ENCODE results near the gene ACKR1.

Gene ACKR1

DNA sequence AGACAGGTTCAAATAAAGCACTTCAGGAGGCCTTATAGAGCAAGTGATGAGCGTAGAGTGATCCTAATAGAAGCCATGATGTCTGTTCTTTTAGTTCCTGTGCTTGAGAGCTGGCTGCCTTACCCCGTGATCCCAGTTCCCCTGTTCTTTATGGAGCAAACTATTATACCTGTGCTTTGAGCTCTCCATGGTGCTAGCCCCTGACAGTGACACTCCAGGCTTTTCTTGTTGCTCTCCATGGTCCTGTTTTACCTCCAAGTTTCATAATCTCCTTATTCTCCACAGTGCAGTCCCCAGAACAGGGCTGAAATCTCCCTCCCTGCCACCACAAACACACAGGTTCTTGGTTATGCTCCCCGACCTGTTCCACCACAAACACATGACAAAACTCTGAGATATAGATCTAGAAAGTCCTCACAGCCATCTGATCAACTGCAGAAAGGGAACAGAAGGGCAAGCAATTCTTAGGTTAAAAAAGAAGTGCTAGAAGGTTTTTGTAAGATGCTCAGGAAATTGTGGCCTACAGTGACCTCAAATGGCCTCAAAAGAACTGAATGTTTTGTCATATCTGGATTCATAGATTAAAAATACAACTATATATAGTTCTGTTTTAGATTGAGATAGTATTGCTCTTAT, 27.3 kb upstream of the ACKR1 start:
- TF ChIP-seq GATA1 (IDR thresholded peaks at IDR 0.05; ENCODE audit: low read depth, low read length): no peak
- TF ChIP-seq POLR2A (IDR thresholded peaks at IDR 0.05; ENCODE audit: low read length): no peak

DNA sequence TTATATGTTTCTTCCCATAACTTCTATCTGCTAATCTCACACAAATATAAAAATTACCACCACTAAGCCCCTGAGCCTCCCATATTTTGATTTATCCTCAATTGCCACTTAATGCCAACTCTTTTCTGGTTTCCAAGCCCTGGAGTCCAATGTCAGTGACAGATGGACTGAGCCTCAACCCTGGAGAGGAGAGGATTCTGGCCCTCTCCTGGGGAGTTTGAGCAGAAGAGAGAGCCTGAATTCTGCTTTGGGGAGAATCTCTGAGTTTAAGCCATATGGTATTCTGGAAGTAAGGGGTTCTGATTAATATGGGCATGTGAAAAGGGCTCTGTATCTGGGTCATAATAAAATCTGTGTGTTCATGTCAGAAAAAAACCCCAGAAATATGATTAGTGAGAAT, 24.8 kb upstream of the ACKR1 start:
- DNase-seq: no peak
- no peak for TF ChIP-seq GATA1 (IDR thresholded peaks at IDR 0.05; ENCODE audit: low read depth, low read length)
- TF ChIP-seq POLR2A (IDR thresholded peaks at IDR 0.05; ENCODE audit: low read length): no peak

More for the DNA sequence above, 27.3 kb upstream of the ACKR1 start:
- DNase-seq: peak; percentile 79 to 83

DNA sequence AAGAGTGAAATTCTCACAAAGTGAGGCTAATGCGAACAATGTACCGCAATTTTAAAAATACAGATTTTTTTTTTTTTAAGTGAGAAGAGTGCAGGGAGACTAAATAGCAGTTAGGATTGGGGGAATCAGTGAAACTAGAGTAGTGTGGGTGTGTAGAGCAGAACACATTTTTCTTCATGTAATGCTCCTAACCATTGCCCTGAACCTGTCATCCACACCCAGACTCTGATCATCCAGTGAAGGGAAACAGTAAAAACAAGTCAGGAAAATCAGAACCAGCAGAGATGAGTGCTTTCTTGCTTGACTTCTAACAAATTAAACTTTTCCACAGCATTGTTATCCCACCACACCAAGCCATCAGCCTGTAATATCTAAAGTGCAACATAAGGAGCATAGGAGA, 24.2 kb upstream of the ACKR1 start:
- DNase-seq: no peak
- TF ChIP-seq POLR2A (IDR thresholded peaks at IDR 0.05; ENCODE audit: low read length) (no peak), GATA1 (IDR thresholded peaks at IDR 0.05; ENCODE audit: low read depth, low read length) (no peak)

DNA sequence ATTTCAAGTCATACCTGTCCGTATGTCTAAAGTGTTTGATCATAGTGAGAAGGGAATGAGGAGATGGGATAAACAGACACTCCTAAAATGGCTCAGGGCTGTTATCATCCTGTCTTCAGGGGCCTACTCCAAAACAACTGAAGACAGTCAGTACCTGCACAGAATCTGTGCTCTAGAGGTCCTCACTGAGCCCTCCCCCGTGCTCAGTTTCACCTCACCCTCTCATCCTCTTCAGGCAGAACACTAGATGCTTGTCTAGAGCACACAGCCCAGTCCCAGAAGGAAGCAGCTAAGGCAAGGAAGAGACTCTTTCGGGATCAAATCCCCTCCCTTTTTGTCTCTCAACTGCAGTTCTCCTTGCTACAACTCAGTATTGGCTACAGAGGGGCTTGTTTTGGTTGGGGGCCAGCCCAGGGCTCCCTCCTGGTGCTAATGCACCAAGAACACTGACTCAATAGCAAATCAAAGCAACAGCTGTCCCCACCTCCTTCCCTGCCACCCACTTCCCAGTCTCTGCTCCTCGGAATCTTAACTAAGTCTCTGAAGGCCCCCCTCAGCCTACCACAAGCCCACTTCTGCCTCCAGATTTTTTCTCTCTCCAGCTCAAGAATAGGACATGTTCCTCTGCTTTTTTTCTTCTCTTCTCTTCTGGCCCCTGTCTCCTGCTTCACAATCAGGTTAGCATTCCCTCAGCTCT, 23.2 kb upstream of the ACKR1 start:
- DNase-seq: no peak
- TF ChIP-seq GATA1 (IDR thresholded peaks at IDR 0.05; ENCODE audit: low read depth, low read length) (no peak), POLR2A (IDR thresholded peaks at IDR 0.05; ENCODE audit: low read length) (no peak)

DNA sequence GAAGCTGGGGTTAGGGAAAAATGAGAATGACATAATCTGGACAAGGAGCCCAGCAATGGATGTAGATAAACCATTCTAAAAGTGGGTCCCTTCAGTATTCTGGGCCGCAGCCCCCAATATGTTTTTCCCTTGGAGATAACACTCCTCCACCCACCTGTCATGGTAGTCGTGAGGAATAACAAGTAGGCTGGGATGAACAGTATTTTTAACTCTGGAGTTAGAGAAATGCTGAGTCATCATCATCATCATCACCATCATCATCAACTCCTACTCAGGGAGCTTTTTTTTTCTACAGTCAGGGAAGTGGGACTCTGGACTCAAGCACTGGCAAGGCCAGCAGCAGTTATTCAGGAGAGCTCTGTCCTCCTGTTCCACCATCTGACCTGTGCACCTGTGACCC, 20.5 kb upstream of the ACKR1 start:
- peak; percentile 28 to 65 for DNase-seq
- TF ChIP-seq GATA1 (IDR thresholded peaks at IDR 0.05; ENCODE audit: low read depth, low read length): no peak
- no peak for TF ChIP-seq POLR2A (IDR thresholded peaks at IDR 0.05; ENCODE audit: low read length)

DNA sequence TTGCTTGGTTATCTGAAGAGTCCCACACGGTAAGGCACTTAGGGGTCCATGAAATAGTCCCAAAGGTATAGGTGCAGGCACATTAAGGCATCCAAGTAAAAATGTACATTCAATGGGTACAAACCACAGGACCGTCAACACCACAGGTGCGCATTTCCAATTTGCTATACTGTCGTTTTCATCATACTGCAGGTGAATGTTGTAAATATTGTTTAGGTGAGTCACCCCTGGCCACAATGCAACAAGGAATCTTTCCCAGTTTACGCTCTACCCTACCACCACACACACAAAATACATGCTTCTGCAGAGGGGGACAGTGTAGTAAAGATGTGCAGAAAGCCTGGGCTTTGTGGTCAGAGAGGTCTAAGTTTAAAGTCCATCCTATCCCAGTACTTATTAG, 19.6 kb upstream of the ACKR1 start:
- DNase-seq: no peak

DNA sequence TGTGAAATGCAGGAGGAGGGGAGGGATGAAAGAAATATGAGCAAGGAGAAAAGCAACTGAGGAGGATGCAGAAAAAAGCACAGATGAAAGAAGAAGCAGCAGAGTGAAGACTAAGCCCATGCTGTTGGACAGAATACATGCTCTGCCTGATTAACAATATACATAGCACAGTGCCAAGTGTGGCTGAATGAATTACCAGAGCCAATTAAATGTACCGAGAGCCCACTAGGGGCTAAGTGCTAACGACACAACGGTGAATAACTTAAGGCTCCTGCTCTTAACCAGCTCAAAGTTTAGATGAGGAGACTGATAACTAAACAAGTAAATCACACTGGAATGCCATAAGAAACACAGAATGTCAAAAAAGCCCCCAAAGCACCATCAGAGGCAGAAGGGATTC, 17.6 kb upstream of the ACKR1 start:
- DNase-seq: no peak
- TF ChIP-seq POLR2A (IDR thresholded peaks at IDR 0.05; ENCODE audit: low read length) (no peak), GATA1 (IDR thresholded peaks at IDR 0.05; ENCODE audit: low read depth, low read length) (no peak)

More for the DNA sequence above, 19.6 kb upstream of the ACKR1 start:
- no peak for TF ChIP-seq GATA1 (IDR thresholded peaks at IDR 0.05; ENCODE audit: low read depth, low read length)
- TF ChIP-seq POLR2A (IDR thresholded peaks at IDR 0.05; ENCODE audit: low read length): no peak

DNA sequence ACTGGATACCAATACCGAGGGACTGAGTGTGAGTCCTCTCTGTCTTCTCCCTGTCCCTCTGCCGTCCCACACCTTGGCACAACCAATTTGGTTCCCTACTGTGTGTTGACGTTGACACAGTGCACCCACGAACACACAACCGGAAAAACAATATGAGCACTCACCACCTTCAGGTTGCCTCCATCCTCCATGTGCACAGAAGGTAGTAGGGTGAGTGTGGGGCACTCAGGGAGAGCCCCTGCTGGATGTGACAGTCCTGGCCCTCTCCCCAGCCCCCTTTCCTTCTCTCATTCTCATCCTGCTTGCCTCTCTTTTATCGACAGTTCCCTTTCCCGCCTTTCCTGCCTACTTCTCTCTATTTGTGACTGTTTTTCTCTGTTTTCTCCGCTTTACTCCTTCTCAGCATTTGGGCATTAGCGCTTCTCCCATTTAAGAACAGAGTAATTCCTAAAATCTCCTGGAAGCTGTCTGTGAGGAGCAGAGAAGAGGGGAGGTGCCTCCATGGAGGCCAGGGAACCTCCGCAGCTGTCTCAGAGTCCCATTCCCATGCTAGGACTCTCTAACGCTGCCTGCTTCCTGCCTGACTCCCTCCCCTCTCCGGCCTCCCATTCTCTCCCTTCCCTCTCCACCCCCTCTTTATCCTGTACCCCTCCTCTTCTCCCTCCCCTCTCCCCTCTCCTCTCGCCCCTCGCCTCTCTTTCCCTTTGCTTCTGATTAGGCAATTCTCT, 16.9 kb upstream of the ACKR1 start:
- TF ChIP-seq POLR2A (IDR thresholded peaks at IDR 0.05; ENCODE audit: low read length) (no peak), GATA1 (IDR thresholded peaks at IDR 0.05; ENCODE audit: low read depth, low read length) (no peak)
- DNase-seq: no peak

DNA sequence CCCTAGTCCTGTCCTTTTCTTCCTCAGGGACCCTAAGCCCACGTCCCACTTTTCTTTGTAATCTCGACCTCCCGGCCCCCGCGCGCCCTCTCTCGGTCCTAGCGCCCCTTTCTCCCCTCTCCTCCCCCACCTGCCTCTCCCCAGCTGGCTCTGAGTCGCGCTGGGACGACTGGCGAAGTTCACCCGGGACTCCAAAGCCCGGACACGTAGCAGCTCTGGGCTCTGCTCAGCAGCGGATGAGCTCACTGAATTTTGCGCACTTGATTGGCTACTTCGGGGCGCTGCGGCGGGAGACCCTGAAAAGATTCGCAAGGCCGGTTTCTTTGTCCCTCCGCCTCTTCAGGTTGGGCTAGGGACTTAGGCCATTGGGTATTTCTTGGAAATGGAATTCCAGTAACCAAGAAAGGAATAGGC, 16.3 kb upstream of the ACKR1 start:
- TF ChIP-seq GATA1 (IDR thresholded peaks at IDR 0.05; ENCODE audit: low read depth, low read length): no peak
- no peak for TF ChIP-seq POLR2A (IDR thresholded peaks at IDR 0.05; ENCODE audit: low read length)
- DNase-seq: peak; percentile 69 to 70

DNA sequence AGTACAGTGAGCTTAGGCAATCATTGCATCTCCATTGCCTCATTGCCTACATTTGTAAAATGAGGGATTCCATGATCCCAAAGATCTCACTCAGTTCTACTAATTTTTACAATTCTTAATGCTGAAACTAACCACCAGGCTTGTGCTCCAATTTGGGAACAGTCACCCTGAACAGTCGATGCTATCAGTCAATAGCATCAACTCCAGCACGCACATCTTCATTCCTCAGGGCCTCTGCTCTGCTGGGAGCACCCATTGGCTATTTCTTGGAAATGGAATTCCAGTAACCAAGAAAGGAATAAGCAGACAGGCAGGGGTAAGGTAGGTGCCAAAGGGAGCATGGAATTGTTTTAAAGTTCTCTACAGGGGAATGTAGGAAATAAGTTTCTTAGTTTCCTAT, 14.2 kb upstream of the ACKR1 start:
- no peak for TF ChIP-seq GATA1 (IDR thresholded peaks at IDR 0.05; ENCODE audit: low read depth, low read length)
- TF ChIP-seq POLR2A (IDR thresholded peaks at IDR 0.05; ENCODE audit: low read length): no peak
- peak in 1 of 2 experiments; percentile 17 for DNase-seq

DNA sequence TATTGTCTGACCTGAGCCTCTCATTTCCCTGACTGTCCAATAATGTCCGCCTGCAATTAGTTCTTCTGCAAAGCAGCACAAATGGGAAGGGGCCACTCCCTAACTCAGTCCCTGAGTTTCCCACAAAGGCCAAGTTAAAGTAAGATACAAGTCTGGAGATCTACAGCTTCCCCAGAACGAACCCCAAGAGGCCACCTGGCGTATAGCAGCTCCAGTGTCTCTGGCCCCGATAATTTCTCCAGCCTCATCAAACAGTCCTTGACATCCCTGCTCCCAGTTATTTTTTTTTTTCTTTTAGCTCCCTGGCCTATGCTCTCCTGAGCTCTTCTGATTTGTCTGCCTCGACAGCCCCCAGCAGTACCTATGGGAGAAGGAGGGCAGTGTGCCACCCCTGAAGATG, 8.1 kb upstream of the ACKR1 start:
- TF ChIP-seq POLR2A (IDR thresholded peaks at IDR 0.05; ENCODE audit: low read length) (no peak), GATA1 (IDR thresholded peaks at IDR 0.05; ENCODE audit: low read depth, low read length) (no peak)
- peak; percentile 11 to 12 for DNase-seq

DNA sequence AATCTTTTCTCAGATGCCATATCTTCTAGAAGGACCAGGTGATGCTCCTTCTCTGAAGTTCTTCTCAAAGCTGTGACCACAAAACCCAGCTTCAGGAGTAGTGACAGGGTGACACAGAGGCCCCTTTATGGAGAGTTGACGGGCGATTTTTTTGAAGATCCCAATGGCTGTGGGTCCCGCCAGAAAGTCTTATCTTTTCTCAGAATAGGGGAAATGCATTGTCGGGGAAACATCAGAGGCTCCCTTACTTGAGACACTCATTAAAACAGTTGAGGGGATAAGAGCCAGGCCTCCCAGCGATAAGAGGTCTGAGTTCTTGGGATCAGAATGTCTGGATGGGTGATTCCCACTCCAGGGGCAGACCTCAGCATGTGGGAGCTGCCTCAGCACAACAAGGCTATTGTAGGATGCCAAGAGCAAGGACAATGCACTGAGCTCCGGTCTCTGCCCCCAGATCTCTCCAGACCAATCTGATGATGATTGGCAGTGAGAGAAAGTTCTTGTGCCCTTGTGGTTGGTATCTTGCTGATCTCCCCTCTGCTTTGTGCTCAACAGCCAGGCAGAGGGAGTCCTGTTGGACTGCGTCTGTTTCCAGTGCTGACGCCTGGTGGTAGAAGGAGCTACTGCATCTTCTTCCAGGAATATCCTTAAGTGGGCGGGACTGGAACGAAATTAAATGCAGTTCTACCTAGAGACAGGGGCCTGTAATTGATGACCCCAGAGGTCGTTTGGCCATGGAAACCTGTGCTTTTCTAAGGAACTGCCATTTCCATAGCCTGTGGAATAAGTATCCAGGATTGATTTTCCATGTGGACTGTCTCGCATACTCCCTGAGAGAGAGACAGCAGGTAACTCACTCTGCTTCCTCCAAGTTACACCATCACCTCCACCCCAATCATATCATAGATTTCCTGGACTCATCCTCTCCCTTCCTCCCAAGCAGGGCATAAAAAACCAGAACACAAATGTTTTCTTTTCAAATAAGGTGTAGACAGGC, 6.8 kb upstream of the ACKR1 start:
- TF ChIP-seq POLR2A (IDR thresholded peaks at IDR 0.05; ENCODE audit: low read length) (no peak), GATA1 (IDR thresholded peaks at IDR 0.05; ENCODE audit: low read depth, low read length) (no peak)
- peak; percentile 88 to 91 for DNase-seq

DNA sequence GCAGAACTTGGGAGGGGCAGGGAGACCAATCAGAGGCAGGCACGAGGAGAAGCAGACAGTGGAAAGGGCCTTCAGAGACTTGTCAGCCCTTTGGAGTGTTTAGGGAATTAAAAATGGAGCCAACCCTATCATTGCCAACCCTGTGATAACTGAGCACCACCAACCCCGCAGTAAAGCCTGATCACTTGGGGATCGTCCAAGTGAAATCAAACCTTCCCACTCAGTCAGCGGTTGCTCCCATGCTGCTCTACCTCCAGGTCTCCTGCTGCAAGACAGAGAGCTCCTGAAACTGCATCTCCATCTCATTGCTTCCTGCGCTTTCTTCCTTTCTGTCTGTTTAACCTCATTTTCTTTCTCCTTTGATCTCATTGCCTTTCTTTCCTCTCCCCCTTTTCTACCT, 4.8 kb upstream of the ACKR1 start:
- peak in 1 of 2 experiments; percentile 13 for DNase-seq
- TF ChIP-seq POLR2A (IDR thresholded peaks at IDR 0.05; ENCODE audit: low read length) (no peak), GATA1 (IDR thresholded peaks at IDR 0.05; ENCODE audit: low read depth, low read length) (no peak)

Data from erythroblast (primary cell).